K562 (cell line): ENCODE data around the gene BACE1-AS. TPM values are rescaled to one million over a fixed set of nuclear protein-coding genes. Genes with fewer than 3 reads are reported as not detected.

Experiments
- ARID1B ChIP-seq: fragments of 450-650 bp; IDR thresholded peaks from 2 replicates; pipeline ENCODE4 v1.6.1; 2016; ENCODE audit warnings: antibody characterized with exemption, mild to moderate bottlenecking, inconsistent platforms
- BCL6 ChIP-seq: fragments of 250-450 bp; sonication (Bioruptor Pico); IDR thresholded peaks from 2 replicates; pipeline ENCODE4 v1.4.0; 2020
- GTF2E2 ChIP-seq: fragments of 200-800 bp; sonication (Bioruptor generic); IDR thresholded peaks from 2 replicates; pipeline ENCODE4 v1.6.1; 2016; ENCODE audit warnings: missing genetic modification characterization, missing compliant biosample characterization
- MCM7 ChIP-seq, 2 experiments: fragments of 450-650 bp; IDR thresholded peaks; 2 replicates each; pipeline ENCODE4 v1.6.1; 2016 to 2018
- NBN ChIP-seq: fragments of 450-650 bp; IDR thresholded peaks from 2 replicates; pipeline ENCODE4 v1.6.1; 2016; ENCODE audit warnings: low read depth, mild to moderate bottlenecking
- SMAD3 ChIP-seq: fragments of 450-650 bp; formaldehyde crosslinking; conservative IDR thresholded peaks from 2 replicates; pipeline ENCODE4 v1.4.0; 2020; ENCODE audit warnings: mild to moderate bottlenecking
- SPI1 ChIP-seq: IDR thresholded peaks from 2 replicates; pipeline ENCODE4 v1.6.1; 2011; ENCODE audit warnings: low read depth, low read length, control low read depth, borderline replicate concordance
- TGIF2 ChIP-seq: sonication (generic); formaldehyde crosslinking; IDR thresholded peaks from 2 replicates; pipeline ENCODE4 v1.8.1; 2022; ENCODE audit warnings: mild to moderate bottlenecking, missing genetic modification reagents, moderate library complexity
- ZNF347 ChIP-seq: fragments of 450-650 bp; formaldehyde crosslinking; IDR thresholded peaks from 2 replicates; pipeline ENCODE4 v1.4.0; 2020; ENCODE audit warnings: low read depth, mild to moderate bottlenecking, moderate library complexity
- ZNF408 ChIP-seq: fragments of 250-450 bp; sonication (Bioruptor Pico); IDR thresholded peaks from 2 replicates; pipeline ENCODE4 v1.4.0; 2020; ENCODE audit warnings: low read depth, mild to moderate bottlenecking, moderate library complexity
- ZNF695 ChIP-seq: fragments of 450-650 bp; formaldehyde crosslinking; IDR thresholded peaks from 2 replicates; pipeline ENCODE4 v1.4.0; 2020; ENCODE audit warnings: mild to moderate bottlenecking, moderate library complexity
- polyA plus RNA-seq, 8 experiments: library from polyadenylated mRNA; depleted of rRNA in 4 of 8; stranded (reverse) in 5 of 8; unstranded in 3 of 8; fragments of >200 nt; fragmentation: Nextera tagmentation in 2 of 8; fragmentation: Illumina TruSeq in 1 of 8; extraction: Ambion mirVana in 2 of 8; extraction: Trizol in 1 of 8; gene quantifications; 2 replicates each; pipeline versions ENCODE4 v1.2.1 to v1.2.3, GENCODE V29; 2011 to 2014; ENCODE audit warnings: inconsistent platforms in 1 of 8, missing spikeins in 1 of 8
- total RNA-seq, 7 experiments: library from RNA; depleted of rRNA in 6 of 7; stranded (reverse); fragments of >200 nt in 6 of 7; fragmentation: Illumina TruSeq in 2 of 7; extraction: Trizol in 2 of 7; gene quantifications; 2 replicates each; pipeline versions ENCODE4 v1.2.1 to v1.2.3, GENCODE V29; 2011 to 2021; ENCODE audit warnings: low replicate concordance in 1 of 7
- TF ChIP-seq, protein P1 (sequence below): fragments of 150-350 bp; IDR thresholded peaks from 2 replicates; pipeline ENCODE4 v1.6.1; 2014; ENCODE audit warnings: low read depth, mild to moderate bottlenecking, low read length, borderline replicate concordance
- TF ChIP-seq, protein P2 (sequence below): IDR thresholded peaks from 2 replicates; pipeline ENCODE4 v1.6.1; 2011; ENCODE audit not compliant: insufficient read length; ENCODE audit errors: extremely low read depth
- TF ChIP-seq, protein P3 (sequence below): sonication (generic); formaldehyde crosslinking; IDR thresholded peaks from 2 replicates; pipeline ENCODE4 v1.8.1; 2022; ENCODE audit warnings: missing genetic modification reagents
- TF ChIP-seq, protein P4 (sequence below): sonication (generic); formaldehyde crosslinking; IDR thresholded peaks from 2 replicates; pipeline ENCODE4 v1.8.1; 2023; ENCODE audit warnings: mild to moderate bottlenecking, missing genetic modification reagents
- TF ChIP-seq, protein P5 (sequence below): fragments of 450-650 bp; IDR thresholded peaks from 2 replicates; pipeline ENCODE4 v1.6.1; 2017; ENCODE audit warnings: antibody characterized with exemption, mild to moderate bottlenecking

BACE1-AS gene
- total and polyA plus RNA-seq, 9 of the 15 experiments (the other 6 are each of a cell fraction or from before 2014, with no cell fraction given), result 2.2 to 8.2 (median 3.8) TPM

DNA sequence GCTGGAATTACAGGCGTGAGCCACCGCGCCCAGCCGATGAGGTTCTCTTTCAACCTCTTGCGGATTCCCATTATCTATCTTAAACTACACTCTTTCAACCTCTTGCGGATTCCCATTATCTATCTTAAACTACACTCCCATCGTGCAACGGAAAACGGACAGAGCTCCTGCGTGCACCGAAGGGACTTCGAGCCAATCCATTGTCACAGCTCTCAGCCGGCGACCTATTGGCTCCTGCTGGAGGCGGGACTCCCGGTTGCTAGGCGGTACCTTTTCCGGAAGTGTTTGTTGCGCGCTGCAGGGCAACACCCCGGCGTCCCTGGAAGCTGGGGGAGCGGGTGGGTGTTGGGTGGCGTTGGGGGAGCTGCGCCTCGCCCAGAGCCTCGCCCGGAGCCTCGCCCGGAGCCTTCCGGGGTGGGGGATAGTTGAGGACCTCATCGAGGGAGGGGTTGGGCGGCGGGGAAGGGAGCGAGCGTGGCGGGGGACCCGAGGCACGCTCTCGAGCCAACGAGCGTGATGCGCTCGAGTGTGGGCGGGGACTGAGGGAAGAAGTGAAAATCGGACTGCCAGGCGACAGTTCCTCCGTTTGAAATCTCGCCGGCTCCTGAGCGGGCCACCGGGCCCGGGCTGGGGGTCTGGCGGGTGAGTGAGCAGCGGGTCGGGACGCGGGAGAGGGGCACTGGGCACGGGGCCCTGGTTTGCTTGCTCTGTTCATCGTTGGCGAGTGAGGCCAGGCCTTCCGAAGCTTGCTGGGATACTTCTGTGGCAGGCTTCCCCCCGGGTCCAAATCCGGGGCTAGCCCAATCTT, 36.6 kb downstream of the BACE1-AS start, which contains the start of gene CEP164 (continued):
- TF ChIP-seq GTF2E2 (tag) (no peak; the same call in 1 of the 2 replicates), TGIF2 (CRISPR knock-in tag) (no peak), NBN (peak; percentile 88), MCM7 (IDR thresholded peaks at IDR 0.05) (no peak), ZNF695 (CRISPR knock-in tag) (no peak), ZNF408 (CRISPR knock-in tag) (no peak), ZNF347 (no peak), SPI1 (peak; percentile 57; the same call in 1 of the 2 replicates), BCL6 (CRISPR knock-in tag) (no peak), ARID1B (peak; percentile 60), SMAD3 (no peak)
- TF ChIP-seq, protein P1, sequence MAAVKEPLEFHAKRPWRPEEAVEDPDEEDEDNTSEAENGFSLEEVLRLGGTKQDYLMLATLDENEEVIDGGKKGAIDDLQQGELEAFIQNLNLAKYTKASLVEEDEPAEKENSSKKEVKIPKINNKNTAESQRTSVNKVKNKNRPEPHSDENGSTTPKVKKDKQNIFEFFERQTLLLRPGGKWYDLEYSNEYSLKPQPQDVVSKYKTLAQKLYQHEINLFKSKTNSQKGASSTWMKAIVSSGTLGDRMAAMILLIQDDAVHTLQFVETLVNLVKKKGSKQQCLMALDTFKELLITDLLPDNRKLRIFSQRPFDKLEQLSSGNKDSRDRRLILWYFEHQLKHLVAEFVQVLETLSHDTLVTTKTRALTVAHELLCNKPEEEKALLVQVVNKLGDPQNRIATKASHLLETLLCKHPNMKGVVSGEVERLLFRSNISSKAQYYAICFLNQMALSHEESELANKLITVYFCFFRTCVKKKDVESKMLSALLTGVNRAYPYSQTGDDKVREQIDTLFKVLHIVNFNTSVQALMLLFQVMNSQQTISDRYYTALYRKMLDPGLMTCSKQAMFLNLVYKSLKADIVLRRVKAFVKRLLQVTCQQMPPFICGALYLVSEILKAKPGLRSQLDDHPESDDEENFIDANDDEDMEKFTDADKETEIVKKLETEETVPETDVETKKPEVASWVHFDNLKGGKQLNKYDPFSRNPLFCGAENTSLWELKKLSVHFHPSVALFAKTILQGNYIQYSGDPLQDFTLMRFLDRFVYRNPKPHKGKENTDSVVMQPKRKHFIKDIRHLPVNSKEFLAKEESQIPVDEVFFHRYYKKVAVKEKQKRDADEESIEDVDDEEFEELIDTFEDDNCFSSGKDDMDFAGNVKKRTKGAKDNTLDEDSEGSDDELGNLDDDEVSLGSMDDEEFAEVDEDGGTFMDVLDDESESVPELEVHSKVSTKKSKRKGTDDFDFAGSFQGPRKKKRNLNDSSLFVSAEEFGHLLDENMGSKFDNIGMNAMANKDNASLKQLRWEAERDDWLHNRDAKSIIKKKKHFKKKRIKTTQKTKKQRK, result peak; percentile 40; the same call in 1 of the 2 replicates
- TF ChIP-seq, protein P2, sequence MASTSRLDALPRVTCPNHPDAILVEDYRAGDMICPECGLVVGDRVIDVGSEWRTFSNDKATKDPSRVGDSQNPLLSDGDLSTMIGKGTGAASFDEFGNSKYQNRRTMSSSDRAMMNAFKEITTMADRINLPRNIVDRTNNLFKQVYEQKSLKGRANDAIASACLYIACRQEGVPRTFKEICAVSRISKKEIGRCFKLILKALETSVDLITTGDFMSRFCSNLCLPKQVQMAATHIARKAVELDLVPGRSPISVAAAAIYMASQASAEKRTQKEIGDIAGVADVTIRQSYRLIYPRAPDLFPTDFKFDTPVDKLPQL, result no peak
- TF ChIP-seq, protein P3, sequence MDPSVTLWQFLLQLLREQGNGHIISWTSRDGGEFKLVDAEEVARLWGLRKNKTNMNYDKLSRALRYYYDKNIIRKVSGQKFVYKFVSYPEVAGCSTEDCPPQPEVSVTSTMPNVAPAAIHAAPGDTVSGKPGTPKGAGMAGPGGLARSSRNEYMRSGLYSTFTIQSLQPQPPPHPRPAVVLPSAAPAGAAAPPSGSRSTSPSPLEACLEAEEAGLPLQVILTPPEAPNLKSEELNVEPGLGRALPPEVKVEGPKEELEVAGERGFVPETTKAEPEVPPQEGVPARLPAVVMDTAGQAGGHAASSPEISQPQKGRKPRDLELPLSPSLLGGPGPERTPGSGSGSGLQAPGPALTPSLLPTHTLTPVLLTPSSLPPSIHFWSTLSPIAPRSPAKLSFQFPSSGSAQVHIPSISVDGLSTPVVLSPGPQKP (CRISPR knock-in tag), result no peak
- TF ChIP-seq, protein P4, sequence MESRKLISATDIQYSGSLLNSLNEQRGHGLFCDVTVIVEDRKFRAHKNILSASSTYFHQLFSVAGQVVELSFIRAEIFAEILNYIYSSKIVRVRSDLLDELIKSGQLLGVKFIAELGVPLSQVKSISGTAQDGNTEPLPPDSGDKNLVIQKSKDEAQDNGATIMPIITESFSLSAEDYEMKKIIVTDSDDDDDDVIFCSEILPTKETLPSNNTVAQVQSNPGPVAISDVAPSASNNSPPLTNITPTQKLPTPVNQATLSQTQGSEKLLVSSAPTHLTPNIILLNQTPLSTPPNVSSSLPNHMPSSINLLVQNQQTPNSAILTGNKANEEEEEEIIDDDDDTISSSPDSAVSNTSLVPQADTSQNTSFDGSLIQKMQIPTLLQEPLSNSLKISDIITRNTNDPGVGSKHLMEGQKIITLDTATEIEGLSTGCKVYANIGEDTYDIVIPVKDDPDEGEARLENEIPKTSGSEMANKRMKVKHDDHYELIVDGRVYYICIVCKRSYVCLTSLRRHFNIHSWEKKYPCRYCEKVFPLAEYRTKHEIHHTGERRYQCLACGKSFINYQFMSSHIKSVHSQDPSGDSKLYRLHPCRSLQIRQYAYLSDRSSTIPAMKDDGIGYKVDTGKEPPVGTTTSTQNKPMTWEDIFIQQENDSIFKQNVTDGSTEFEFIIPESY (CRISPR knock-in tag), result peak; percentile 27; the same call in 1 of the 2 replicates
- TF ChIP-seq, protein P5, sequence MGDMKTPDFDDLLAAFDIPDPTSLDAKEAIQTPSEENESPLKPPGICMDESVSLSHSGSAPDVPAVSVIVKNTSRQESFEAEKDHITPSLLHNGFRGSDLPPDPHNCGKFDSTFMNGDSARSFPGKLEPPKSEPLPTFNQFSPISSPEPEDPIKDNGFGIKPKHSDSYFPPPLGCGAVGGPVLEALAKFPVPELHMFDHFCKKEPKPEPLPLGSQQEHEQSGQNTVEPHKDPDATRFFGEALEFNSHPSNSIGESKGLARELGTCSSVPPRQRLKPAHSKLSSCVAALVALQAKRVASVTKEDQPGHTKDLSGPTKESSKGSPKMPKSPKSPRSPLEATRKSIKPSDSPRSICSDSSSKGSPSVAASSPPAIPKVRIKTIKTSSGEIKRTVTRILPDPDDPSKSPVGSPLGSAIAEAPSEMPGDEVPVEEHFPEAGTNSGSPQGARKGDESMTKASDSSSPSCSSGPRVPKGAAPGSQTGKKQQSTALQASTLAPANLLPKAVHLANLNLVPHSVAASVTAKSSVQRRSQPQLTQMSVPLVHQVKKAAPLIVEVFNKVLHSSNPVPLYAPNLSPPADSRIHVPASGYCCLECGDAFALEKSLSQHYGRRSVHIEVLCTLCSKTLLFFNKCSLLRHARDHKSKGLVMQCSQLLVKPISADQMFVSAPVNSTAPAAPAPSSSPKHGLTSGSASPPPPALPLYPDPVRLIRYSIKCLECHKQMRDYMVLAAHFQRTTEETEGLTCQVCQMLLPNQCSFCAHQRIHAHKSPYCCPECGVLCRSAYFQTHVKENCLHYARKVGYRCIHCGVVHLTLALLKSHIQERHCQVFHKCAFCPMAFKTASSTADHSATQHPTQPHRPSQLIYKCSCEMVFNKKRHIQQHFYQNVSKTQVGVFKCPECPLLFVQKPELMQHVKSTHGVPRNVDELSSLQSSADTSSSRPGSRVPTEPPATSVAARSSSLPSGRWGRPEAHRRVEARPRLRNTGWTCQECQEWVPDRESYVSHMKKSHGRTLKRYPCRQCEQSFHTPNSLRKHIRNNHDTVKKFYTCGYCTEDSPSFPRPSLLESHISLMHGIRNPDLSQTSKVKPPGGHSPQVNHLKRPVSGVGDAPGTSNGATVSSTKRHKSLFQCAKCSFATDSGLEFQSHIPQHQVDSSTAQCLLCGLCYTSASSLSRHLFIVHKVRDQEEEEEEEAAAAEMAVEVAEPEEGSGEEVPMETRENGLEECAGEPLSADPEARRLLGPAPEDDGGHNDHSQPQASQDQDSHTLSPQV, result no peak
